Liver (tissue), 9 donors: Measurements from ENCODE around the gene FGF1. TPM values are rescaled to one million over a fixed set of nuclear protein-coding genes. Genes with fewer than 3 reads are reported as not detected.

ENCODE experiments used
- DNase-seq: peaks from one replicate; pipeline ENCODE4 v3.0.0-alpha.2; 2017; ENCODE audit warnings: low spot score
- H3K27ac ChIP-seq, 2 donors: one replicate each; pipeline ENCODE4 v1.7.0; 2013; ENCODE audit warnings: inconsistent platforms in 2 of 2, low read length in 2 of 2, control low read depth in 1 of 2, low read depth in 1 of 2, mild to moderate bottlenecking in 1 of 2
- H3K27me3 ChIP-seq, 4 donors: one replicate each; pipeline versions ENCODE4 v1.6.1 to v1.7.0; 2013; ENCODE audit warnings: low read length in 3 of 4, inconsistent platforms in 1 of 4, mild to moderate bottlenecking in 1 of 4, moderate library complexity in 1 of 4; ENCODE audit not compliant: control insufficient read depth in 4 of 4, insufficient read depth in 4 of 4
- H3K36me3 ChIP-seq, 4 donors: one replicate each; pipeline versions ENCODE4 v1.6.1 to v1.7.0; 2013; ENCODE audit warnings: low read length in 3 of 4, mild to moderate bottlenecking in 3 of 4, low read depth in 1 of 4, moderate library complexity in 1 of 4; ENCODE audit not compliant: control insufficient read depth in 4 of 4, insufficient read depth in 3 of 4
- H3K4me1 ChIP-seq, 4 donors: one replicate each; pipeline versions ENCODE4 v1.6.1 to v1.7.0; 2013; ENCODE audit warnings: low read length in 3 of 4, mild to moderate bottlenecking in 3 of 4, moderate library complexity in 1 of 4; ENCODE audit not compliant: control insufficient read depth in 4 of 4, insufficient read depth in 4 of 4
- H3K4me3 ChIP-seq, 3 donors: one replicate each; pipeline versions ENCODE4 v1.6.1 to v1.7.0; 2013; ENCODE audit warnings: low read length in 3 of 3, control low read depth in 1 of 3, low read depth in 1 of 3, mild to moderate bottlenecking in 1 of 3
- H3K9ac ChIP-seq, 2 donors: one replicate each; pipeline ENCODE4 v1.7.0; 2013; ENCODE audit warnings: low read length in 2 of 2, mild to moderate bottlenecking in 2 of 2, moderate library complexity in 2 of 2, control low read depth in 1 of 2, low read depth in 1 of 2
- H3K9me3 ChIP-seq, 4 donors: one replicate each; pipeline versions ENCODE4 v1.6.1 to v1.7.0; 2013; ENCODE audit warnings: low read length in 3 of 4; ENCODE audit not compliant: control insufficient read depth in 4 of 4
- ATF3 ChIP-seq: IDR thresholded peaks from 2 replicates; pipeline ENCODE4 v1.6.1; 2016; ENCODE audit warnings: antibody characterized with exemption
- CTCF ChIP-seq: fragments of 150-350 bp; IDR thresholded peaks from 2 replicates; pipeline ENCODE4 v1.5.1; 2017; ENCODE audit warnings: improper control_type of control experiment, low read depth, low read length; ENCODE audit not compliant: missing input control
- EGR1 ChIP-seq, 2 donors: IDR thresholded peaks; 2 replicates each; pipeline ENCODE4 v1.6.1; 2016 to 2018; ENCODE audit warnings: antibody characterized with exemption in 2 of 2, low read depth in 2 of 2
- FOXA1 ChIP-seq: IDR thresholded peaks from 2 replicates; pipeline ENCODE4 v1.6.1; 2016; ENCODE audit warnings: antibody characterized with exemption
- FOXA2 ChIP-seq: IDR thresholded peaks from 2 replicates; pipeline ENCODE4 v1.6.1; 2016; ENCODE audit warnings: antibody characterized with exemption
- HNF4A ChIP-seq, 2 donors: conservative IDR thresholded peaks; 2 replicates each; pipeline ENCODE4 v1.6.1; 2016; ENCODE audit warnings: antibody characterized with exemption in 2 of 2, mild to moderate bottlenecking in 2 of 2
- HNF4G ChIP-seq: IDR thresholded peaks from 2 replicates; pipeline ENCODE4 v1.6.1; 2016; ENCODE audit warnings: antibody characterized with exemption
- JUND ChIP-seq, 2 donors: IDR thresholded peaks; 2 replicates each; pipeline ENCODE4 v1.6.1; 2016; ENCODE audit warnings: antibody characterized with exemption in 2 of 2
- MAX ChIP-seq: IDR thresholded peaks from 2 replicates; pipeline ENCODE4 v1.6.1; 2016; ENCODE audit warnings: antibody characterized with exemption
- NR2F2 ChIP-seq: IDR thresholded peaks from 2 replicates; pipeline ENCODE4 v1.6.1; 2016; ENCODE audit warnings: antibody characterized with exemption
- RAD21 ChIP-seq, 2 donors: IDR thresholded peaks; 2 replicates each; pipeline ENCODE4 v1.6.1; 2016; ENCODE audit warnings: antibody characterized with exemption in 2 of 2, mild to moderate bottlenecking in 2 of 2
- REST ChIP-seq: IDR thresholded peaks from 2 replicates; pipeline ENCODE4 v1.6.1; 2016; ENCODE audit warnings: antibody characterized with exemption, mild to moderate bottlenecking
- RXRA ChIP-seq, 2 donors: IDR thresholded peaks; 2 replicates each; pipeline ENCODE4 v1.6.1; 2017 to 2018; ENCODE audit warnings: antibody characterized with exemption in 2 of 2, mild to moderate bottlenecking in 1 of 2
- SP1 ChIP-seq: IDR thresholded peaks from 2 replicates; pipeline ENCODE4 v1.6.1; 2018; ENCODE audit warnings: antibody characterized with exemption, mild to moderate bottlenecking
- TAF1 ChIP-seq: conservative IDR thresholded peaks from 2 replicates; pipeline ENCODE4 v1.6.1; 2016; ENCODE audit warnings: antibody characterized with exemption, mild to moderate bottlenecking
- YY1 ChIP-seq: IDR thresholded peaks from 2 replicates; pipeline ENCODE4 v1.6.1; 2016; ENCODE audit warnings: antibody characterized with exemption, mild to moderate bottlenecking
- ZBTB33 ChIP-seq: IDR thresholded peaks from 2 replicates; pipeline ENCODE4 v1.6.1; 2016; ENCODE audit warnings: antibody characterized with exemption
- WGBS: extraction: QIAGEN DNeasy Blood & Tissue Kit; methylation state at CpG from one replicate; pipeline ENCODE4 v1.1.7; 2013; 5-methylcytosine and 5-hydroxymethylcytosine counted together
- polyA plus RNA-seq, 2 donors: library from polyadenylated mRNA; stranded (reverse) in 1 of 2; unstranded in 1 of 2; fragments of 200-250 nt in 1 of 2; fragments of >200 nt in 1 of 2; fragmentation: Nextera tagmentation in 1 of 2; extraction: Ambion mirVana in 1 of 2; gene quantifications; one replicate each; pipeline versions ENCODE4 v1.2.1 to v1.2.3, GENCODE V29; 2013 to 2015
- total RNA-seq, 2 donors: library from RNA; depleted of rRNA; stranded (reverse); fragments of >200 nt; gene quantifications; one replicate each; pipeline ENCODE4 v1.2.3, GENCODE V29; 2014
- donor health status: healthy.
- donor health status: healthy.
- donor health status: healthy.
- donor health status: healthy.
- donor health status: healthy.

FGF1 gene
- total and polyA plus RNA-seq, 4 donors, result 0.05 to 0.25 (median 0.16) TPM

GRCh38 chr5:142677198-142677597 lies 8.7 kb downstream of the FGF1 start (continued):
- no peak for TF ChIP-seq SP1

- Histone ChIP-seq H3K36me3 (no peaks in the 10 kb centered on the region), H3K4me3 (no peak overlapping the region), H3K4me1 (no peaks in the 10 kb centered on the region), H3K9ac (no peak overlapping the region), H3K27ac (no peak overlapping the region), H3K27me3 (no peaks in the 10 kb centered on the region), H3K9me3 (no peaks in the 10 kb centered on the region)
- WGBS, result 45% methylated on average over 4 of the region's 4 CpGs
- DNase-seq, result no peak
- TF ChIP-seq ATF3 (no peak), RAD21 (IDR thresholded peaks at IDR 0.05) (no peak), FOXA2 (no peak), FOXA1 (no peak), TAF1 (no peak), YY1 (no peak), NR2F2 (no peak), MAX (no peak), CTCF (no peak), SP1 (no peak), REST (no peak), JUND (IDR thresholded peaks at IDR 0.05) (no peak), HNF4A (conservative IDR thresholded peaks at IDR 0.05) (no peak), EGR1 (IDR thresholded peaks at IDR 0.05; ENCODE audit: low read depth in 2 of 2) (no peak)
Observed at GRCh38 chr5:142676318-142676717, 9.6 kb downstream of the FGF1 start.

- DNase-seq, result no peak
Observed at GRCh38 chr5:142674531-142675469, 11.1 kb downstream of the FGF1 start.

More at GRCh38 chr5:142674531-142675469, 11.1 kb downstream of the FGF1 start:
- TF ChIP-seq NR2F2, result no peak
- TF ChIP-seq RXRA (IDR thresholded peaks at IDR 0.05), result no peak
- no peak for TF ChIP-seq FOXA2
- no peak for TF ChIP-seq RAD21 (IDR thresholded peaks at IDR 0.05)
- no peak for TF ChIP-seq SP1
- TF ChIP-seq YY1, result no peak
- no peak for TF ChIP-seq HNF4A (conservative IDR thresholded peaks at IDR 0.05)
- TF ChIP-seq HNF4G, result no peak
- TF ChIP-seq ZBTB33, result no peak
- TF ChIP-seq CTCF, result no peak
- Histone ChIP-seq H3K4me1 (no peaks in the 10 kb centered on the region), H3K27me3 (no peaks in the 10 kb centered on the region), H3K27ac (no peak overlapping the region), H3K4me3 (no peak overlapping the region), H3K9ac (no peak overlapping the region), H3K36me3 (no peaks in the 10 kb centered on the region), H3K9me3 (no peaks in the 10 kb centered on the region)
- WGBS, result 88% methylated on average over 22 of the region's 22 CpGs
